ENCODE data around the gene IL21.

- no peak for TF ChIP-seq CTCF (optimal IDR thresholded peaks at IDR 0.05 in 1 of 3, IDR thresholded peaks at IDR 0.05 in 1 of 3, conservative IDR thresholded peaks at IDR 0.05 in 1 of 3; ENCODE audit: extremely low read depth in 1 of 3, insufficient read depth in 2 of 3, low read length in 3 of 3)
- TF ChIP-seq EZH2 (IDR thresholded peaks at IDR 0.05; ENCODE audit: low read length): no peak
These were observed 6.2 kb downstream of the IL21 start for GRCh38 chr4:122614621-122615020.

All from keratinocyte (primary cell).